ENCODE results near the gene CLDN9. TPM values are rescaled to one million over a fixed set of nuclear protein-coding genes. Genes with fewer than 3 reads are reported as not detected.
A peak's percentile ranks its signal among the peaks of the same experiment; 100 is the strongest.

The CLDN9 gene
- polyA plus RNA-seq, 2 of the 4 experiments (the other 2 are of a cell fraction) = 0.03 to 0.06 TPM

GRCh38 chr16:3060339-3061127 lies 47.8 kb downstream of the CLDN9 start:
- TF ChIP-seq NR3C1 (IDR thresholded peaks at IDR 0.05) (no peak), CBX8 (IDR thresholded peaks at IDR 0.05) (no peak), ATOH8 (CRISPR knock-in tag; IDR thresholded peaks at IDR 0.05; ENCODE audit: low read depth) (no peak), KDM5A (IDR thresholded peaks at IDR 0.05) (no peak), TP53 (CRISPR knock-in tag; IDR thresholded peaks at IDR 0.05) (no peak), EP300 (IDR thresholded peaks at IDR 0.05) (no peak), NPAS2 (CRISPR knock-in tag; IDR thresholded peaks at IDR 0.05; ENCODE audit: borderline replicate concordance) (no peak), ELK1 (IDR thresholded peaks at IDR 0.05; ENCODE audit: low read depth, low read length) (no peak), ZNF302 (CRISPR knock-in tag; IDR thresholded peaks at IDR 0.05) (no peak), RNF2 (IDR thresholded peaks at IDR 0.05; ENCODE audit: borderline replicate concordance, low read depth) (no peak), NFE2L2 (conservative IDR thresholded peaks at IDR 0.05; ENCODE audit: low read length) (no peak), TFCP2L1 (CRISPR knock-in tag; IDR thresholded peaks at IDR 0.05) (no peak), CEBPB (IDR thresholded peaks at IDR 0.05) (no peak), KDM1A (IDR thresholded peaks at IDR 0.05; ENCODE audit: low read depth) (no peak), SMC3 (IDR thresholded peaks at IDR 0.05) (no peak), BHLHE40 (IDR thresholded peaks at IDR 0.05; ENCODE audit: low read depth, low read length) (no peak), ESRRA (IDR thresholded peaks at IDR 0.05; ENCODE audit: borderline replicate concordance, low read length) (no peak)
- TF ChIP-seq, protein P1, sequence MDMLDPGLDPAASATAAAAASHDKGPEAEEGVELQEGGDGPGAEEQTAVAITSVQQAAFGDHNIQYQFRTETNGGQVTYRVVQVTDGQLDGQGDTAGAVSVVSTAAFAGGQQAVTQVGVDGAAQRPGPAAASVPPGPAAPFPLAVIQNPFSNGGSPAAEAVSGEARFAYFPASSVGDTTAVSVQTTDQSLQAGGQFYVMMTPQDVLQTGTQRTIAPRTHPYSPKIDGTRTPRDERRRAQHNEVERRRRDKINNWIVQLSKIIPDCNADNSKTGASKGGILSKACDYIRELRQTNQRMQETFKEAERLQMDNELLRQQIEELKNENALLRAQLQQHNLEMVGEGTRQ (IDR thresholded peaks at IDR 0.05) = no peak
- no peak for ATAC-seq
- 78% methylated on average over 14 of the region's 14 CpGs for whole genome bisulfite sequencing (ENCODE audit: missing lambda C conversion rate)
- POLR2A ChIA-PET = interaction anchor here (2.3 kb wide), 1 partner anchor 68 kb away, joined by 15 read pairs; no protein-coding TSS in a partner anchor
- peaks cover 21% of the 10 kb centered on the region for H3K4me1 ChIP-seq
- no peak for FAIRE-seq
- no peak overlapping the region for H3K4me2 ChIP-seq
- H3K27ac ChIP-seq = peak overlapping the region in 1 of 2 experiments; percentile 99; a peak in 3 of 6 replicates
- no peak for DNase-seq (ENCODE audit: low read depth in 1 of 2, low spot score in 1 of 2)
- no peak overlapping the region for H3K4me3 ChIP-seq
- CTCF ChIA-PET = interaction anchor here (1.0 to 12.4 kb wide), 20 partner anchors 11 to 108 kb away, joined by 3 to 186 read pairs (median 19); partner anchors contain the start of genes ZNF205, ZNF213 and ZSCAN10
- no peaks in the 10 kb centered on the region for H3K9me3 ChIP-seq

DNA sequence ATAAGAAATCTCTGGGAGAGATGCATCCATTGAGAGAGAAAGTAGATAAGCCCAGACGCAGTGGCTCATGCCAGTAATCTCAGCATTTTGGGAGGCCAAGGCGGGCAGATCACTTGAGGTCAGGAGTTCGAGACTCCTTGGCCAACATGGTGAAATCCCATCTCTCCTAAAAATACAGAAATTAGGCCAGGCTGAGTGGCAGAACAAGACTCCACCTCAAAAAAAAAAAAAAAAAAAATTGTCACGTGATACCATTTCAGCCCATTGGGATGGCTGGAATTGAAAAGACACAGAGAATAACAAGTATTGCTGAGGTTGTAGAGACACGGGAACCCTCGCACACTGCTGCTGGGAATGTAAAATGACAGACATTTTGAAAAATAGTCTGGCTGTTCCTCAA lies 49.8 kb downstream of the CLDN9 start:
- H3K4me1 ChIP-seq = peaks cover 27% of the 10 kb centered on the region
- 77% methylated on average over 6 of the region's 6 CpGs for WGBS (ENCODE audit: missing lambda C conversion rate)
- H3K4me2 ChIP-seq = no peak overlapping the region
- CTCF ChIA-PET = interaction anchor here (0.7 to 12.4 kb wide), 6 partner anchors 14 to 67 kb away, joined by 3 to 186 read pairs (median 7); partner anchors contain the start of genes ZNF213 and ZSCAN10
- no peak overlapping the region for H3K27ac ChIP-seq
- no peak for TF ChIP-seq ESRRA (IDR thresholded peaks at IDR 0.05; ENCODE audit: borderline replicate concordance, low read length)
- no peak overlapping the region for H3K4me3 ChIP-seq
- ATAC-seq (no peak), FAIRE-seq (no peak), DNase-seq (ENCODE audit: low read depth in 1 of 2, low spot score in 1 of 2) (no peak)
- POLR2A ChIA-PET = no interaction called here
- no peaks in the 10 kb centered on the region for H3K9me3 ChIP-seq

DNA sequence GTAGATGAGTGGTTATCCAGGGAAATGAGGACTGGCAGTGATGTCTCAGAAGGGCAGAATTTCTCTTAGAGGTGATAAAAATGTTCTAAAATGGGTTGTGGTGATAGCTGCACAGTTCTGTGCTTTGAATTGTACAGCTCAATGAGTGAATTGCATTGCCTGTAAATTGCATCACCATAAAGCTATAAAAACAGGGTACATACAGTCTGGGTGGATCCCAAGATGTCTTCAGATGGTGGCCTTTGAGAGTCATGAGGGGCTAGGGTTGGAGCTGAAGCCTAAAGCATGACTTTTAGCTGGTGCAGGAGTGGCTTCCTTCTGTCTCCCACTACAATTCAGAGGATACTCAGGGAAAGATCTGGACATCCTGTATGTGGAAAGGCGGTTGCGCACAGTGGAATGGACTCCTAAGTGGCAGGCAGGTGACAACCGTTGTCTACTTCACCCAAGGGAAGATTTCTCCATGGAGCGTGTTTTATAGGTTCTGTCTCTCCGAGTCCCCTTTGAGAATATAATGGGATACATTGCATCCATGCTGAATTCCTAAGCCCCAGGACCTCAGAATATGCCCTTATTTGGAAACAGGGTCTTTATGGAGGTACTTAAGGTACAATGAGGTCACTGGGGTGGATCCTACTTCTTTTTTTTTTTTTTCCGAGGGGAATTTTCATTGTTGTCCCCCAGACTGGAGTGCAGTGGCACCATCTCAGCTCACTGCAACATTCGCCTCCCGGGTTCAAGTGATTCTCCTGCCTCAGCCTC lies 51.1 kb downstream of the CLDN9 start:
- Histone ChIP-seq H3K9me3 (no peaks in the 10 kb centered on the region), H3K4me1 (peaks cover 23% of the 10 kb centered on the region), H3K4me2 (no peak overlapping the region), H3K4me3 (no peak overlapping the region), H3K27ac (no peak overlapping the region)
- no peak for FAIRE-seq
- CTCF ChIA-PET = interaction anchor here (0.6 to 12.4 kb wide), 12 partner anchors 12 to 110 kb away, joined by 3 to 186 read pairs (median 4); partner anchors contain the start of genes ZNF213 and ZSCAN10
- ATAC-seq = no peak
- POLR2A ChIA-PET = no interaction called here
- no peak for DNase-seq (ENCODE audit: low read depth in 1 of 2, low spot score in 1 of 2)
- WGBS (ENCODE audit: missing lambda C conversion rate) = 91% methylated on average over 8 of the region's 8 CpGs
- TF ChIP-seq CBX2 (IDR thresholded peaks at IDR 0.05; ENCODE audit: borderline replicate concordance, low read depth) (no peak), RFX5 (IDR thresholded peaks at IDR 0.05) (no peak), CBX8 (IDR thresholded peaks at IDR 0.05) (no peak), RCOR1 (IDR thresholded peaks at IDR 0.05; ENCODE audit: low read depth, low read length) (no peak), ATOH8 (CRISPR knock-in tag; IDR thresholded peaks at IDR 0.05; ENCODE audit: low read depth) (no peak), EHMT2 (IDR thresholded peaks at IDR 0.05; ENCODE audit: low read depth) (no peak), JUNB (IDR thresholded peaks at IDR 0.05) (no peak), ELK1 (IDR thresholded peaks at IDR 0.05; ENCODE audit: low read depth, low read length) (no peak), SREBF2 (IDR thresholded peaks at IDR 0.05) (no peak), TP53 (CRISPR knock-in tag; IDR thresholded peaks at IDR 0.05) (no peak), HDAC2 (IDR thresholded peaks at IDR 0.05) (no peak)

Data from A549 (cell line).